Measurements from ENCODE around the gene KIAA1671. TPM values are rescaled to one million over a fixed set of nuclear protein-coding genes. Genes with fewer than 3 reads are reported as not detected.

The KIAA1671 gene
- total and polyA plus RNA-seq, 2 of the 4 experiments (the other 2 are of a cell fraction), result 0.02 TPM; not detected in 1

GRCh38 chr22:25236417-25236816 is 283.9 kb downstream of the KIAA1671 start:
- Histone ChIP-seq H3K56ac (ENCODE audit: extremely low read depth, insufficient read depth, low read length) (no peak overlapping the region), H4K20me1 (ENCODE audit: insufficient read depth, low read length) (no peaks in the 10 kb centered on the region), H2BK15ac (ENCODE audit: low read depth, low read length) (no peak overlapping the region), H3K23ac (ENCODE audit: low read depth, low read length) (no peak overlapping the region), H4K5ac (ENCODE audit: low read depth, low read length) (no peak overlapping the region), H2AK5ac (ENCODE audit: low read depth, low read length) (no peak overlapping the region), H3K4me3 (ENCODE audit: insufficient read depth, low read depth, low read length) (no peak overlapping the region), H3K18ac (ENCODE audit: low read depth, low read length) (no peak overlapping the region), H3K9ac (ENCODE audit: low read depth, low read length) (no peak overlapping the region), H3K27me3 (ENCODE audit: control insufficient read depth, insufficient read depth, low read length) (no peaks in the 10 kb centered on the region), H4K91ac (ENCODE audit: insufficient read depth, low read depth, low read length) (no peak overlapping the region), H4K8ac (ENCODE audit: low read depth in 2 of 2, low read length in 2 of 2) (no peak overlapping the region), H2BK5ac (ENCODE audit: low read depth, low read length, poor library complexity, severe bottlenecking) (no peak overlapping the region), H3K4ac (ENCODE audit: low read depth, low read length) (no peak overlapping the region), H3K14ac (replicated peaks; ENCODE audit: low read depth, low read length) (no peak overlapping the region), H3K4me1 (ENCODE audit: control insufficient read depth, insufficient read depth, low read length) (no peaks in the 10 kb centered on the region), H3K4me2 (ENCODE audit: low read depth, low read length) (no peak overlapping the region), H3K27ac (ENCODE audit: insufficient read depth, low read length) (no peak overlapping the region), H2BK120ac (ENCODE audit: low read depth, low read length) (no peak overlapping the region), H3K36me3 (ENCODE audit: control insufficient read depth, insufficient read depth, low read length) (no peaks in the 10 kb centered on the region), H3K9me1 (ENCODE audit: insufficient read depth, low read length) (no peaks in the 10 kb centered on the region), H2AFZ (replicated peaks; ENCODE audit: low read length, poor library complexity) (no peak overlapping the region), H3K9me3 (ENCODE audit: control insufficient read depth, insufficient read depth, low read length) (no peaks in the 10 kb centered on the region), H3K79me1 (ENCODE audit: low read depth in 1 of 2, low read length in 2 of 2) (no peaks in the 10 kb centered on the region), H2BK20ac (ENCODE audit: low read depth, low read length) (no peak overlapping the region), H2AK9ac (replicated peaks; ENCODE audit: low read depth, low read length, poor library complexity) (no peak overlapping the region)
- in situ Hi-C loops (cut with MboI; ENCODE audit: low sequenced_read_pairs) (no loop called here), dilution Hi-C loops (cut with HindIII; ENCODE audit: low sequenced_read_pairs, unreplicated experiment) (no loop called here), intact Hi-C loops (cut with micrococcal nuclease) (no loop called here)
- no peak for ATAC-seq (ENCODE audit: low read depth)
- ChIA-PET POLR2A (ENCODE audit: unreplicated experiment) (no interaction called here), CTCF (interaction anchor here (0.5 kb wide), 1 partner anchor 509 kb away, joined by 4 read pairs; no protein-coding TSS in a partner anchor)
- 100% methylated on average over 1 of the region's 6 CpGs; no CpG with 5 or more reads in 1 of the 2 experiments for WGBS, 2 experiments (ENCODE audit: extremely low coverage in 2 of 2, insufficient read length in 1 of 2)
- TF ChIP-seq NFE2L2 (IDR thresholded peaks at IDR 0.05; ENCODE audit: low read depth, low read length), result no peak
- no peak for TF ChIP-seq ELK1 (IDR thresholded peaks at IDR 0.05; ENCODE audit: borderline replicate concordance, low read depth, low read length)
- TF ChIP-seq POLR2A (IDR thresholded peaks at IDR 0.05; ENCODE audit: low read depth, low read length), result no peak
- no peak for TF ChIP-seq CTCF (conservative IDR thresholded peaks at IDR 0.05; ENCODE audit: low read depth, low read length)
- no peak for TF ChIP-seq FOS (IDR thresholded peaks at IDR 0.05; ENCODE audit: low read depth, low read length)
- no peak for TF ChIP-seq MAFK (IDR thresholded peaks at IDR 0.05; ENCODE audit: low read depth, low read length)
- no peak for TF ChIP-seq BHLHE40 (IDR thresholded peaks at IDR 0.05; ENCODE audit: low read depth, low read length)
- TF ChIP-seq USF2 (IDR thresholded peaks at IDR 0.05; ENCODE audit: low read depth, low read length), result no peak
- BruUV-seq (replicated peaks), result no TSS peak
- no peak for DNase-seq
